NAMALWA (cell line): ENCODE results near the gene DPP7.
"Not testable (repeated sequence)": the region's sequence is repeated elsewhere in the genome, so short reads cannot be mapped to it uniquely, and the experiment has no call there.

Experiments used
- DNase-seq: peaks from one replicate; pipeline ENCODE4 v3.0.0-alpha.2; 2015; ENCODE audit warnings: low spot score

DPP7 gene

GRCh38 chr9:137147793-137148160 is 33.2 kb upstream of the DPP7 start:
- no peak for DNase-seq

- DNase-seq = peak; percentile 31
Measured at GRCh38 chr9:137147091-137147792, 32.7 kb upstream of the DPP7 start.

GRCh38 chr9:137146527-137146918 is 32.0 kb upstream of the DPP7 start:
- peak; percentile 38 for DNase-seq

- no peak for DNase-seq
Measured at GRCh38 chr9:137145731-137146526, 31.4 kb upstream of the DPP7 start.

GRCh38 chr9:137143459-137143858 is 28.9 kb upstream of the DPP7 start:
- no peak for DNase-seq

- no peak for DNase-seq
Measured at GRCh38 chr9:137141976-137142936, 27.7 kb upstream of the DPP7 start.

GRCh38 chr9:137141050-137141810 is 26.7 kb upstream of the DPP7 start:
- DNase-seq = no peak

GRCh38 chr9:137140151-137141012 is 25.8 kb upstream of the DPP7 start:
- DNase-seq = peak; percentile 50

GRCh38 chr9:137139468-137140150 is 25.1 kb upstream of the DPP7 start:
- DNase-seq = no peak

GRCh38 chr9:137138722-137139467 is 24.4 kb upstream of the DPP7 start, which contains the start of gene GRIN1:
TSS of gene GRIN1 (plus strand) at chr9:137139154. CDS start at chr9:137139487, 333 bp downstream.
- no peak for DNase-seq

- peak; percentile 85 for DNase-seq
Measured at GRCh38 chr9:137138058-137138721, 23.7 kb upstream of the DPP7 start.

- DNase-seq = no peak
Measured at GRCh38 chr9:137136881-137137607, 22.5 kb upstream of the DPP7 start.

GRCh38 chr9:137136261-137136880 is 21.8 kb upstream of the DPP7 start:
- DNase-seq = no peak

GRCh38 chr9:137135154-137135553 is 20.6 kb upstream of the DPP7 start:
- not testable (repeated sequence) for DNase-seq

- DNase-seq = no peak
Measured at GRCh38 chr9:137134191-137134590, 19.7 kb upstream of the DPP7 start.

GRCh38 chr9:137130176-137130755 is 15.7 kb upstream of the DPP7 start:
- DNase-seq = no peak
